ENCODE data around the gene STX8.
"Not testable (repeated sequence)": the region's sequence is repeated elsewhere in the genome, so short reads cannot be mapped to it uniquely, and the experiment has no call there.

Gene STX8

GRCh38 chr17:9266031-9266680, 309.5 kb downstream of the STX8 start:
- no peak for DNase-seq (ENCODE audit: low spot score)

DNA sequence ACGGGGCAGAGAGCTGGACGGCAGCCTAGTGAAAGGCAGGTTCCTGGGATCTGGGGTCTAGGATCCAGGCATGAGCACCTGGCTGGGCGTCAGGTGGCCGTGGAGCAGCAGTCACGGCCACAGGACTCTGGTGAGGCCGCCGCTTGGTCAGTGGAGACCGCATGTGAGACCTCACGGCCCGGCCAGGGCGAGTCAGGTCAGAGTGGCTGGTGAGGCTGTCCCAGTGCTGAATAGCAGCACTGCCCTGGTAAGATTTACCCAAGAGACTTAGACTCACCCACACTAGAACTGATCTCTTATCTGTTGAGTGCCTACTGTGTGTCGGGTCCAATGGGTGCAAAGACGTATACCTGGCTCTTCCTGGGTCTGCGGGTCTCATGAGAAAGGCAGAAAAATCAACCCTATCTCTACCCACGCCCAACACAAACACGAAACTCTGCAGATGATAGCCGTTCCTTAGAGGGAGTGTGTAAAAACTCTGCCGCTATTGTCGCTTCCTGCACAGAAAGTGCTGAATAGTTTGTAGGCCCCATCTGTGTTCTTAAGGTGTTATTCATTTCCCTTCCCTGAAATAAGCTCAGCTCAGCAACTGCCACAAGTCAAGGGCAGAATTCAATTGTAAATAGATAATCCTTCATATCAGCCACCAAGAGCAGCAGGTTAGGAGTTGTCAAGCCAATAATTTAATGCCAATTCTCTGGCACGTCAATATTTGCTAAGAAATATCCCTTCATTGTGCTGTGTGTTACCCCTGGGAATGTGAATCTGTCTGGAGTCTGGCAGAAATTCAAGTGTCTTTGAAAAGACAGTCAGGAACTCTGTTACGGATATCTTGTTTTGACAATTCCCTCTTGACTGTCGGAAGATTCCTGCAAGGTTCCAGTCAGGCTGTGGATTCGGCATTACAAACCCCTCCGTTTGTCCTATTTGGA, 314.3 kb downstream of the STX8 start:
- no peak for DNase-seq (ENCODE audit: low spot score)

- DNase-seq (ENCODE audit: low spot score) = no peak
Observed at GRCh38 chr17:9259419-9259818, 316.2 kb downstream of the STX8 start.

DNA sequence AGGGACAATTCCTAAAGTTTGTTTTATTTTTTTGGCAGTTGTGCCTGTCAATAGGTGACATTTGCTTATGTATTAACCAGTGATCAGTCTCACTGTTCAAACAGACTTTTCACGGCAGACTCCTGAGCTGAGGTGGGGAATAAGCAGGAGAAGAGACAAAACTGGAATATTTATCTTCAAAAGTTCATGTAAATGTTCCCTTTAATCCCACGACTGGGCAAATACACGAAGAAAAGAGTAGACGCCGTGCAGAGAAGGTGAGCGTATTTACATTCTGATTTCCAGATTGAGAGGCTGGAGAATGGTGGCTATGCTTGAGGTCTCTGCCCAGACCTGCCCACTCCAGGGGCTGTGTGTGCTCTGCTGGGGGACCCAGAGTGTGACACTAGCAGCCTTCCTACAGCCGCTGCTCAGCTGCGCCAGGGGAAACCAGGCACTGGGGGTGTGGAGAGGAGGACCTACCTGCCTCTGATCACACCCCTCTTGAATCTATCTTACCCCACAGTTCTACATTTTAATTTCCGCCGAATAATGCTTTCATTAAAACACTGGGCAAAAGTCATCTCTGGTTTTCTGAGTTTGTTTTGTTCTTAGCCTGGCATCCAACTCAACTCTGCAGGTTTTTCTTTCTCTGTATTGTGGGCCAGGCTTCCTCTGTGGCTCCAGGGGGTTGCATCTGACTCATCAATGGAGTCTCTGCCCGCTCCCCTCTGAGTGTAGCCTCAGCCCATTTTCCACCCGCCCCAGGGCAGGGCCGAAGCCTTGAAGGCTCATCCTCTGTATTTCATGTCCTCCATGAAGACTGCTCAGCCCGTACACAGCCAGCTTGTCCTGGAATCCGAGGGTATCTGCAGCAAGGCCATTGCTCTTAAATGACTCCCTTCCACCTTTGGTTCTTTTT, 317.3 kb downstream of the STX8 start:
- no peak for DNase-seq (ENCODE audit: low spot score)

DNA sequence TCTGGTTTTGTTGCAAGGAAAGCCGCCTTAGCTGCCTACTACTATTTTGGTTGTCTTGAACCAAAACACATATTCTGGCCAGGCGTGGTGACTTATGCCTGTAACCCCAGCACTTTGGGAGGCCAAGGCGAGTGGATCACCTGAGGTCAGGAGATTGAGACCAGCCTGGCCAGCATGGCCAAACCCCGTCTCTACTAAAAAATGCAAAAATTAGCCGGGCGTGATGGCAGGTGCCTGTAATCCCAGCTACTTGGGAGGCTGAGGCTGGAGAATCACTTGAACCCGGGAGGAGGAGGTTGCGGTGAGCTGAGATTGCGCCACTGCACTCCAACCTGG, 318.0 kb downstream of the STX8 start:
- DNase-seq (ENCODE audit: low spot score) = not testable (repeated sequence)

GRCh38 chr17:9256751-9257629, 318.6 kb downstream of the STX8 start:
- no peak for DNase-seq (ENCODE audit: low spot score)

- no peak for DNase-seq (ENCODE audit: low spot score)
Observed at GRCh38 chr17:9256361-9256750, 319.3 kb downstream of the STX8 start.

DNA sequence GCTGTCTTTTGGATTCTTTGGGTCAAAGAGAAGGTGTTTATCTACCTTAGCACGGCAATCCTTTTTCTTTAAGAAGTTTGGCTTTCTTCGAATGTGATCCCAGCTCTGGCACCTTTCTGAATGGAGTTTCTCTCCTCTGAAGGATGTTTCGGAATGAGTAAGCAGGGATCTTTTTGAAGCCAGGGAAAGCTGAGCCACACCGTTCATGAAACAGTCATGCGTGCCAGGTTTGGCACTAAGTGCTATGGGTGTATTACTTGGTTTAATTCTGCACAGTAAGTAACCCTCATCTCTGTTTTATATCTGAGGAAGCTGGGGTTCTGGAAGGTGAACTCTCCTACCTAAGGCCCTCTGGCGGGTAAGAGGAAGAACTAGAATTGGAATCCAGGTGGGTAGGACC, 319.8 kb downstream of the STX8 start:
- no peak for DNase-seq (ENCODE audit: low spot score)

- no peak for DNase-seq (ENCODE audit: low spot score)
Observed at GRCh38 chr17:9254841-9255240, 320.8 kb downstream of the STX8 start.

DNA sequence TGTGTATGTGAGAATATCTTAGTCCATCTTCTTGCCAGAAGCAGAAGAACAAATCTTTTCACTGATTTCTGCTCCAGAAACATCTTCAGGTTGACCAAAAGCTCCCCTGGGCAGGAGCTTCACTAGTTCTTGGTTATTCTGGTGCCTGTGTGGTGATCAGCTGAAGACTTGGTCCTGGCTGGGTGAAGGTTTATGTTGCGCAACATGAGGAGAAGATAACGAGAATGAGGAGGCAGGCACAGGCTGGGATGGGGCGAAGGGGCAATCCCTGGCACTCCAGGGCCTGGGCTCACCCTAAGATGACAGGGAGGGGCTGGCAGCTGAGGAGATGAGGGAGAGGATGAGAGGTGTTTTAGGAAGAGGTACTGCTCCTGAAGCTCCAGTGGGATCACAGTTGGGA, 322.3 kb downstream of the STX8 start:
- no peak for DNase-seq (ENCODE audit: low spot score)

DNA sequence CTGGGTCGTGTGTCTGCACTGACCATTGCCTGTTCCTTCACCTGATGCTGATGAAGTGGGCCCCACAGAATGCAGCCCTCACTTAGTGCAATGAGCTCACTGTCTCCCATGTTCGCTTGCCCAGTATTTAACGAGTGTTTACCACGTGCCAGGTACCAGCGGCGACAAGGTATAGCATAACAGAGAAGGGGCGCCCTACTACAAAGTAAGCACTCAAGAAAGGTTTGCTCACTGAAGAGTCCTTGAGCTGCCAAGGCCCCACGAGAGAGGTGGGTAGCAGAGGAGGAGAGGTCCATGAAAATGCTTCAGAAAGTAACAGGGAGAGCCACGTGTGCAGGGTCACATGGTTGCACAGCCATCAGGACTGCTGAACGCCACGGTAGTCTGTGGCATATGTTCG, 324.3 kb downstream of the STX8 start:
- no peak for DNase-seq (ENCODE audit: low spot score)

- DNase-seq (ENCODE audit: low spot score) = no peak
Observed at GRCh38 chr17:9249245-9249953, 326.2 kb downstream of the STX8 start.

GRCh38 chr17:9247401-9247938, 328.1 kb downstream of the STX8 start:
- no peak for DNase-seq (ENCODE audit: low spot score)

DNA sequence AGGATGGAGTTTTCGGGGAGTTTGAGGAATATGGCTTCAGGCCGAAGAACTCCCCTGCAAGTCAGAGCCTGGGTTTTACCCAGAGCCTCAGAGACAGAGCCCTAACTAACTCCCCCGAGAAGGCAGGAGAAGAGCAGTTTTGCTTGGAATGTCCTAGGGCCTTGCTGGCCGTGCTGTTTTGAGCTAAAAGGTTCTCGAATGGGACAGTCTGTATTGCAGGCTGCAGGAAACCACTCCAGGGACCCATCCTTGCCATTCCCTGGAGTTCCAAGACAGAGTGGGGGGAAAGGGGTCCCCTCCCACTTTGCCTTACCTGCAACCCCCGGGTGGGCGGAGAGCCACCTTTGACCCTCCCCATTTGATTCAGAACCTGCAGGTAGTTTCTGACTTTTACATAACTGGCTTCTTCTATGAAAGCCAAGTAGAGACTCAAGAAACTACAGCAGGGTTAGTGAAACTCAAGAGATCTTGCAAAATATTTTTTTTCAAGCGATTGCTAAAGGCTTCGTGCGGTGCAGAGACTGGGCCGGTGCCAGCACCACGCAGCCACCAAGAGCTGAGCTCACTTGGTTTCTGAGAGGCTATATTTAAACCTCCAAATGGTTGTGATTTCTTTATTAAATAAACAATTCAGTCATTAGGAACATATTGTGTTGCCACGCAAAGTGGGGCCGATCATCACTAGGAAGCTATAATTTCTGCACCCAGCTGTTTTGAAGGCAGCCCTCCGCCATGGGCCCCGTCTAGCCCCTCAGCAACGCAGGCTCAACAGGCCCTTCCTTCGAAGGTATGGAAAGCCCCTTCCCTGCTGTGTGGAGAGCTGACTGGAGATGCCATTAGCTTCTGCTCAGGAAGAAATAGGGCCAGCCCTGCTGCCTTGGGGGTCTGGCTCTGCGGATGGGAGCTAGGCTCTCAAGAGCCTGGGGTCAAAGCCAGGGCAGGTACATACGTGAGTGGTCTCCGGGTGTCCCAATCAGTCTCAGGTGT, 331.3 kb downstream of the STX8 start:
- DNase-seq (ENCODE audit: low spot score) = no peak

DNA sequence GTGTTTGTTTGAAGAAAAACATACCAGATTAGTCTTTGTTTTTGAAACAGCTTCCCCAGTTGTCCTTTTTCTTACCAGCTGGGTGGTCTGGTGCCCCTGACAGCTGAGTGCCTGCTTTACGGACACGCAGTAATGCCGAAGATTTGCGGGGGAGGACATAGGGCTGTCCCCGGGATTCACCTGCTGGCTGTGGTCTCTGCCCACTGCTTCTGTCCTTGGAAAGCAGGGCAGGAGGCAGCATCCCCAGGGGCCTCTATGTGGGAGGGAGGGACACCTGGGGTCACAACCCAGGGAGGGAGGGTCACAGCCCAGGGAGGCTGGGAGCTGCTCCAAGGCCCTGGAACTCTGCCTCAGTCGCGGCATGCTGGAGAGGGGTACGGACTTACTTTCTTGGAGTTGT, 332.6 kb downstream of the STX8 start:
- DNase-seq (ENCODE audit: low spot score) = no peak

GRCh38 chr17:9242497-9242881, 333.1 kb downstream of the STX8 start:
- DNase-seq (ENCODE audit: low spot score) = no peak

- DNase-seq (ENCODE audit: low spot score) = no peak
Observed at GRCh38 chr17:9241774-9242496, 333.7 kb downstream of the STX8 start.

- no peak for DNase-seq (ENCODE audit: low spot score)
Observed at GRCh38 chr17:9241371-9241712, 334.3 kb downstream of the STX8 start.
